Neural progenitor cell (in vitro differentiated cells): ENCODE results near the gene RIMKLB.

Source experiments
- EZH2 ChIP-seq: fragments of 200-600 bp; sonication (generic); IDR thresholded peaks from 2 replicates; pipeline ENCODE4 v1.6.1; 2017; ENCODE audit warnings: antibody characterized with exemption, mild to moderate bottlenecking, moderate library complexity
- TF ChIP-seq, protein P1 (sequence below): fragments of 200-600 bp; sonication (generic); IDR thresholded peaks from 2 replicates; pipeline ENCODE4 v1.5.1; 2017; ENCODE audit warnings: antibody characterized with exemption, mild to moderate bottlenecking

DNA sequence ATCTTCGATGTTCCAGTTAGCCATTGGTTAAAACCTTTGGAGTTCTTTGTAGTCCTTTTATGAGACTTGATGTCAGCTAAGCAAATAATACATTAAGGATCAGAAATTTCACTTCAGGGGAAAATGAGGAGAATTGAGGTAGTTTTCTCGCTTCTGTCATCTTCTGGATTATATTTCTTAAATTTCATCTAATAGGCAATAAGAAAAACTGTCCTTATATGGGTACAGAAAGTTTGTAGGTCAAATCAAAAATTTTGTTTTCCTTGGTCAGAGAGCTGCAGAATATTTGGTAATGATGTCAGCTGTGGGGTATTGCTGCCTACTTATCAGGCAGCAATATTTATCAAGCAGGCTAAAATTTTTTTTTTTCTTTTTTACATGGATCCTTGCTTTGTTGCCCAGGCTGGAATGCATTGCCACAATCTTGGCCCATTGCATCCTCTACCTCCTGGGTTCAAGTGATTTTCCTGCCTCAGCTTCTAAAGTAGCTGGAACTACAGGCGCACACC, 37.1 kb downstream of the RIMKLB start:
- TF ChIP-seq, protein P1, sequence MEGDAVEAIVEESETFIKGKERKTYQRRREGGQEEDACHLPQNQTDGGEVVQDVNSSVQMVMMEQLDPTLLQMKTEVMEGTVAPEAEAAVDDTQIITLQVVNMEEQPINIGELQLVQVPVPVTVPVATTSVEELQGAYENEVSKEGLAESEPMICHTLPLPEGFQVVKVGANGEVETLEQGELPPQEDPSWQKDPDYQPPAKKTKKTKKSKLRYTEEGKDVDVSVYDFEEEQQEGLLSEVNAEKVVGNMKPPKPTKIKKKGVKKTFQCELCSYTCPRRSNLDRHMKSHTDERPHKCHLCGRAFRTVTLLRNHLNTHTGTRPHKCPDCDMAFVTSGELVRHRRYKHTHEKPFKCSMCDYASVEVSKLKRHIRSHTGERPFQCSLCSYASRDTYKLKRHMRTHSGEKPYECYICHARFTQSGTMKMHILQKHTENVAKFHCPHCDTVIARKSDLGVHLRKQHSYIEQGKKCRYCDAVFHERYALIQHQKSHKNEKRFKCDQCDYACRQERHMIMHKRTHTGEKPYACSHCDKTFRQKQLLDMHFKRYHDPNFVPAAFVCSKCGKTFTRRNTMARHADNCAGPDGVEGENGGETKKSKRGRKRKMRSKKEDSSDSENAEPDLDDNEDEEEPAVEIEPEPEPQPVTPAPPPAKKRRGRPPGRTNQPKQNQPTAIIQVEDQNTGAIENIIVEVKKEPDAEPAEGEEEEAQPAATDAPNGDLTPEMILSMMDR: no peak
- no peak for TF ChIP-seq EZH2
